NCI-H1436 treated with DMSO at 0.1 percent for 48 hours (cell line): ENCODE data around the gene COG6.

Experiments
- DNase-seq: peaks from one replicate; lab custom pipeline; 2025; lab: John Stamatoyannopoulos, UW

COG6 gene

GRCh38 chr13:39770221-39771090 lies 115.0 kb downstream of the COG6 start:
- no peak for DNase-seq

DNA sequence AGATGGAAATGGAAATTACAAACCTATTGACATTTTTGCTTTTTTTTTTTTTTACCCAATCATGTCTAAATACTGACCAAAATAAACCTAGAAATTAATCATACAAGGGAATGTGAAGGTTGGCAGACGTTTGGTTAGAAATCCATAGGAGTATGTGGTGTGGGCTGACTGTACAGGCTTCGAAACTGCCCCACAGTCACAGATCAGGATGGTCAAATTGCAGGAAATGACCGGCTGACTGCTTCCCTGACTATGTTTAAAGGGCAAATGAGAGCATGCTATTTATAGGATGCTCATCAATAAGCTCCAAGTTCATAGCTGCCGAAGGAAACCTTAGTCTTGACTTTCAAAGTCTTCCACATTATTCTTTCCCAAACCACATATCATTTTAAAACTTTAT lies 118.4 kb downstream of the COG6 start:
- no peak for DNase-seq

DNA sequence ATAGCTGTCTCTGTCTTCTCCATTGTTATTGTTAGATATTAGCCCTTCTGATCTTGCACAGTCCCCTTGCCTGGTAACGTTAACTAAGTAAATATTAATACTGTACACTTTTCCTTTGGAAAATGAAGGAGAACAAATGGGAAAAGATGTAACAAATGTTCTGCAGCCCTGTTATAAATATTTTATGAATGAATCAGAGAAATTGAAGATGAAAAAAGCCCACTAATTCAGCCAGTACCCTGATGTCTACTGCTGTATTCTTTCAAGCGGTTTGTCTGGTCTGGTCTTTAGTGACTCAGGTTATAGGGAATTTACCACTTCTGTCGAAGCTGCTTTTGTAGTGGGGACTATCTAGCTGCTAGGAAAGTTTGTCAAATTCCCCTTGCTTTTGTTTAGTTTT lies 121.0 kb downstream of the COG6 start:
- no peak for DNase-seq

DNA sequence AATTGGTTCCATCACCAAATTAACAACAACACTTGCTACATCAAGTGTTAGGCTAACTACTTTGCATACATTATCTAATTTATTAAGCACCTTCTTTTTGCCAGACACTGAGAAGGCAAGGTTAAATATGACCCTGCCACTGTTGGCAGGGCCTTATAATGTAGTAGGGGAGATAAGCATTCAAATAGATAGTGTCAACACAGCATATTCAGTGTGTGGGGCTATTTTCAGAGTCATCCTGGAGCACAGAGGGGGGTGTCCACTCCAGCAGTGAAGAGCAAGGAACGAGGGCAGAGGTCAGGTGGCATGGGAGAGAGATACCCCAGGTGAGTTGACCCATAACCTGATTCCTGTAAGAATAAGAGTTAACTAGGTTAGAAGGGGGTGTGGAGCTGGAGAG lies 121.6 kb downstream of the COG6 start:
- DNase-seq, result no peak

DNA sequence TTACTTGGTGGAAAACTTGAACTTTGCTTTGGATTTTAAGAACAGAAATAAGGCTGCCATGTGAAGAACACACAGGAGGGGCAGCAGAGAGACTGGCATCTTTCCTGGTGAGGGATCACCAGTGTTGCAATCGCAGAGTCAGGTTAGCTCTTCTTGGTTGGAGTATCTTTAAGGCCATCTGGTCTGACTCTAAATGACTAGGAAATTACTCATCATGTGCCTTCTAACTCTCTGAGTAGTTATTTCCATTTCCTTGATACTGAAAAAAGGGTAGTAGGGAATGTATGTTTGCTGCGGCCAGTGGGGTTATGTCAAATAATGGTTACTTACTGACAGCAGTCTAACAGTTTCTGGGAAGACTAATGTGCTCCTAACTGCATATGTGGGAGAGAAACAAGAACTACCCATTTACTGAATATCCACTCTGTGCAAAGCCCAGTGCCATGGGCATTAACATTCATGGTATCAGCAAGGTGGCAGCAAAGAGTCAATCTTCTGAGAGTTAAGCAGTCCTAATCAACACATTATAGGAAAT lies 122.1 kb downstream of the COG6 start:
- no peak for DNase-seq

DNA sequence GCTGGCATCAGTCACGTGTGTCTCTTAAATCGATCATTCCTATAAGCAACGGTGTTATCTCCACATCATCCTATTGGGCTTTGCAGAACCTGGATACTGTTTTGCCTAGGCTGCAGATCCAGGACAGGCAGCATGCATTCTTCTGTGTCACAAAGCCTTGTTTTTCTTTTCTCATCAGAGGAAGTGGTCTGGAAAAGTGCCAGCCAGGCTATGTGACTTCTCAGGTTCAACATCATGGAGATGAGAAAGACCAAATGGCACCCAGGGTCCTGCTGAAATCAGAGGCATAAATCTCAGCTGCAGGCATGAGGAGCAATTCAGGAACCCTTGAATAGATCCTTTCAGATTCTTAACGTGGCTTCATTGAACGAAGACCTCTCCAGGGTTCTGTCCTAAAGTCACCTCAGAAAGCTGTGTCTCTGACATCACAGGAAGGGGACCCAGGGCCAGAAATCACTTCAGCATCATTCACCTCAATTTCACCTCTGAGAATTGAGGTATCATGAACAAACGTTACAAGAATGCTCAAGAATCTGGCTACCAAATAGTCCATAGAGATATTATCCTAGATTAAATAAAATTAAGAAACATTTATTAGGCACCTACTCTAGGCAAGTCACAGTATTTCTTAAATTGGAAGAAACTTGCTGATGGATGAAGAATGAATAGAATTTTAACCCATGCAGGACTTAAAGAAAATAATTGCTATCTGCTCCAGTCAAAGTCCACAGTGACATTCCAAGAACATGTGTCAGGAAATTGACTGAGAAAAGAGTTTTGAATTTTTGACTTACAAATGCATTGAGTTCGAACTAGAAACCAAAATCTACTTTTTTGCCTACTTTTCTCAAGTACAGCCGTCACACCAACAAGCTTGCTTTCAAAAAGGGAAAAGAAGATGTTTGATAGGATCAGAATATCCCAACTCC lies 124.1 kb downstream of the COG6 start:
- no peak for DNase-seq

DNA sequence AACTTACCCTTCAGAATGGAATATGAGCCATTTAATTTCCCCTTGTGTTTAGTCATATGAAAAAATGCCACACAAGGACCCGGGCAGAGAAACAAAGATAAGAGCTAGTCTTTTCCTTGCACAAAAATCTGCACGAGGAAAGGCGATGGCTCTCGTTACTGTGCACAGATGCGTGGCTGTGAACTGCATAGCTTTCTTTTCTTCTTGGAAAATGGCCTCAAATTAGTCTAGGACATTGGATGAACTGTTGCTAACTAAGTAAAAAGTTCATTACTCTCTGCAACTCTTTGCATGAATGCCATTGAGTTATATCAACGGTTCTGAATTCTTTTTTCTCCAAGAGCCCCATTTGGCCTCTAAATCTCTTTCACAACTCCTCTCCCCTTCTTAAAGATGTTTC lies 125.2 kb downstream of the COG6 start:
- no peak for DNase-seq

- no peak for DNase-seq
These were observed 125.9 kb downstream of the COG6 start for GRCh38 chr13:39781381-39781780.

DNA sequence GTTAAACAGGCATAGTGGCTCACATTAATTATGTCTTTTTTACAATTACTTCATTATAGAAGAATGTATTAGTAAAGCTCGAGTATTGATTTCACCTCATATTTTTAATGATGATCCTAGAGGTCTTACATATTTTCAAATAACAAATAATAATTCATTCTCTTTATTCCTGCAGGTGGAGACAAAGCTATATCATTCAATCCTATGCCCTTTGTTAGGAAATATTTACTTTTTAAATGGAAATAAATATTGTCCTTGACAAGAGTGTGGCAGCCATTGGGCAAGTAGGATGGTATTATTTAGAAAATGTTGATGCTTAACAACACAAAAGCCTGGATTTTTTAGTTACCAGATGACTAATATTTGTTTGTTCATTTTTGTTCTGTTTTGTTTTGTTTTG lies 127.6 kb downstream of the COG6 start:
- no peak for DNase-seq

- no peak for DNase-seq
These were observed 128.9 kb downstream of the COG6 start for GRCh38 chr13:39784347-39784746.

DNA sequence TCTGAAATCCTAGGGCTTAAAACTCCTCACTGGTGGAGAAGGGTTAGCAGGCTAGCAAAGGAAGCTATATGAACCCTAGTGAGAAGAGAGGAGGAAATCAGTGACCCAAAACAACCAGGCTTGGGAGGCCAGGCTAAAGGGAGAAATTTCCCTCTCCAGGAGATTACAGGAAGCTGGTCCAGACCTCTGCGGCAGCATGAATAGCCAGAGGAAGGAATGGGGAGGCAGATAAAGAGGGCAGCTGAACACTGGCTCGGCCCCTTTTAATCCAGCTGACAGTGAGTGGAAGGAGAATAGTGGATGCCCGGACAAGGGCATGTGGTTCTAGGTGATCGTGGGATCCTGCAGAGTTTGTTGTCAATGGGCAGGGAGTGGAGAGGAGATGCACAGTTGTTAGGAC lies 130.6 kb downstream of the COG6 start:
- no peak for DNase-seq

DNA sequence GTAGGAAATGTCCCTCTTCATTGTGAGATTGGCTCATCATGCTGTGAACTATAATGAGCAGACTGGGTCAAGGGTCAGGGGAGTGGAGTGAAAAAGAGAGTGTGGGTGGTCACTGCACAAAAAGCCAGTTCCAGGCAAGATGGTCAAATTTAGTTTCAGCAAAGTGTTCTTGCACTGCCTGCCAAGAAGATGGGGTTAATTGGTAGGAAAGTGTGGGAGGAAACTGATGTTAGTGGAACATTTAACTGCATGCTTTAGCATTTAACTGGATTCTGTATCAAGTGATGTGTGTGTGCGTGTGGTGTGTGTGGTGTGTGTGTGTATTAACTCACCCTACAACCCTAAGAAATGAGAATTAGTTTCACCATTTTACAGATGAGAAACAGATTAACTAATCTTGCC lies 131.6 kb downstream of the COG6 start:
- no peak for DNase-seq

GRCh38 chr13:39788102-39788501 lies 132.6 kb downstream of the COG6 start:
- no peak for DNase-seq

DNA sequence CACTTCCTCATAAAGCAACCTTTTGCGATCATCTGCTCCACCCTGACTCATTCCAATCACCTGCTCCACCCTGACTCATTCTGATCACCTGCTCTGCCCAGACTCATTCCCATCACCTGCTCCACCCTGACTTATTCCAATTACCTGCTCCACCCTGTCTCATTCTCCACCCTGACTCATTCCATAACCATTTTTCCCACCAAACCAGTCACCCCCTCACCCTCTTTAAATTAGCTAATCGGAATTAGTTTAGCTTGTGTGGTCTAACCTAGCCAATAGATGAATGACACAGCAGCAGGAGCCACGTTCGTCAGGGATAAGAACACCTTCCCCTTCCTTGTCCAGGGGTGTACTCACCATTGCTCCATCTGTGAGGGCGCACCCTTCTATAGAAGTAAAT lies 134.0 kb downstream of the COG6 start:
- no peak for DNase-seq
